HL-60 (cell line): ENCODE data around the gene UBASH3A.

Experiments
- POLR2AphosphoS5 ChIP-seq: IDR thresholded peaks from 2 replicates; pipeline ENCODE4 v1.6.1; 2012; ENCODE audit warnings: low read depth
- TF ChIP-seq, protein P1 (sequence below): IDR thresholded peaks from one replicate; pipeline ENCODE4 v1.5.1; 2011; ENCODE audit warnings: low read length, control low read depth, inconsistent platforms; ENCODE audit not compliant: insufficient read depth

DNA sequence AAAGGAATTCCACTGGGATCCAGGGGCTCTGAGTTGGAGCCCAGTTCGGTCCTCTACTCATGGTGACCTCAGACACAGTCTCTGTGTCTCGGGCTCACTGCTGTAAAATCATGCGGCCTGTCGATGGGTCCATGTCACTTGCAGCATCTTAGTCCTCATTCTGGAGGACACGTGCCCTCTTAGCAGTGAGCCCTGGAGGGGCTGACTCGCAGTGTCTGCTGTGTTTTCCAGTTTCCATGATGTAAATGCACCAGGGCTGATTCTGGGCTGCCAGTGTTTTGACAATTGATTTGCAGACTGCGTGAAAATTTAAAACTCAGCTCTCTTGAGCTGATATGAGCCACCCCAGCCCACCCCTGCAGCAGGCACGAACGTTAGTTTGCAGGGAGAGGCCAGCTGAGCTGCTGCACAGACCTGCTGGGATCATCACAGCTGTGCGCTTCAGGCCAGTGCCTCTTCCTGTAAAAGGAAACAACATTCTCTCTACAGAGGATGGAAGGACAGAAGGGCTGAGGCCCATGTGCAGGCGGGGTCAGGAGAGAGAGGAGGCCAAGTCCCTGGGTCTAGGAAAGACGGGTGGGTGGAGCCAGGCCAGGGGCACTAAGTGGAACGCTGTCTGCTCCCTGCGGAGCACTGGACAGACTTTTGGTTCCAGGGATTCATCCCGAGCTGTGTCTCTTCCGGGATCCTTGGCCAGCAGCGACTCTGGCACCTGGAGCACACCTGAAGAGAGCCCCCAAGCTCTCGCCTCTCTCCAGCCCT, 49.7 kb downstream of the UBASH3A start:
- TF ChIP-seq, protein P1, sequence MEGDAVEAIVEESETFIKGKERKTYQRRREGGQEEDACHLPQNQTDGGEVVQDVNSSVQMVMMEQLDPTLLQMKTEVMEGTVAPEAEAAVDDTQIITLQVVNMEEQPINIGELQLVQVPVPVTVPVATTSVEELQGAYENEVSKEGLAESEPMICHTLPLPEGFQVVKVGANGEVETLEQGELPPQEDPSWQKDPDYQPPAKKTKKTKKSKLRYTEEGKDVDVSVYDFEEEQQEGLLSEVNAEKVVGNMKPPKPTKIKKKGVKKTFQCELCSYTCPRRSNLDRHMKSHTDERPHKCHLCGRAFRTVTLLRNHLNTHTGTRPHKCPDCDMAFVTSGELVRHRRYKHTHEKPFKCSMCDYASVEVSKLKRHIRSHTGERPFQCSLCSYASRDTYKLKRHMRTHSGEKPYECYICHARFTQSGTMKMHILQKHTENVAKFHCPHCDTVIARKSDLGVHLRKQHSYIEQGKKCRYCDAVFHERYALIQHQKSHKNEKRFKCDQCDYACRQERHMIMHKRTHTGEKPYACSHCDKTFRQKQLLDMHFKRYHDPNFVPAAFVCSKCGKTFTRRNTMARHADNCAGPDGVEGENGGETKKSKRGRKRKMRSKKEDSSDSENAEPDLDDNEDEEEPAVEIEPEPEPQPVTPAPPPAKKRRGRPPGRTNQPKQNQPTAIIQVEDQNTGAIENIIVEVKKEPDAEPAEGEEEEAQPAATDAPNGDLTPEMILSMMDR: no peak
- TF ChIP-seq POLR2AphosphoS5: no peak
